Inflammatory macrophage treated with lipopolysaccharide for 4 hours (primary cell): ENCODE measurements around the gene FOXI2.

Source experiments
- DNase-seq: peaks from one replicate; pipeline ENCODE4 v3.0.0-alpha.2; 2020

Gene FOXI2

GRCh38 chr10:127736915-127737562 is at the start of gene FOXI2:
Gene FOXI2, plus strand, starts transcription at chr10:127737185. Its CDS starts 89 bp downstream, at chr10:127737274.
- DNase-seq = no peak

GRCh38 chr10:127687548-127687947 is 49.4 kb upstream of the FOXI2 start:
- no peak for DNase-seq

GRCh38 chr10:127690176-127690835 is 46.7 kb upstream of the FOXI2 start:
- no peak for DNase-seq

GRCh38 chr10:127694580-127695193 is 42.3 kb upstream of the FOXI2 start:
- DNase-seq = peak; percentile 41

- no peak for DNase-seq
Observed at GRCh38 chr10:127695431-127695830, 41.6 kb upstream of the FOXI2 start.

- DNase-seq = no peak
Observed at GRCh38 chr10:127698886-127699285, 38.1 kb upstream of the FOXI2 start.

GRCh38 chr10:127699311-127699710 is 37.7 kb upstream of the FOXI2 start:
- no peak for DNase-seq

GRCh38 chr10:127702271-127702670 is 34.7 kb upstream of the FOXI2 start:
- DNase-seq = no peak

- DNase-seq = no peak
Observed at GRCh38 chr10:127715249-127715648, 21.7 kb upstream of the FOXI2 start.

GRCh38 chr10:127715782-127716378 is 21.1 kb upstream of the FOXI2 start:
- DNase-seq = peak; percentile 18

GRCh38 chr10:127720142-127720541 is 16.8 kb upstream of the FOXI2 start:
- DNase-seq = no peak

GRCh38 chr10:127720903-127721302 is 16.1 kb upstream of the FOXI2 start:
- no peak for DNase-seq

- no peak for DNase-seq
Observed at GRCh38 chr10:127734753-127735152, 2.2 kb upstream of the FOXI2 start.

GRCh38 chr10:127735156-127735555 is 1.8 kb upstream of the FOXI2 start:
- DNase-seq = no peak

GRCh38 chr10:127735723-127736221 is 1.2 kb upstream of the FOXI2 start:
- no peak for DNase-seq

- DNase-seq = no peak
Observed at GRCh38 chr10:127736222-127736914, 617 bp upstream of the FOXI2 start.

GRCh38 chr10:127737563-127738511 is 852 bp downstream of the FOXI2 start:
- DNase-seq = no peak

- DNase-seq = no peak
Observed at GRCh38 chr10:127738512-127739424, 1.8 kb downstream of the FOXI2 start.

GRCh38 chr10:127739908-127740307 is 2.9 kb downstream of the FOXI2 start:
- DNase-seq = no peak

- DNase-seq = no peak
Observed at GRCh38 chr10:127740596-127740995, 3.6 kb downstream of the FOXI2 start.

GRCh38 chr10:127743205-127743604 is 6.2 kb downstream of the FOXI2 start:
- no peak for DNase-seq
